Ishikawa (cell line): ENCODE results near the gene GABRG3.

ENCODE experiments used
- CEBPB ChIP-seq: IDR thresholded peaks from 2 replicates; pipeline ENCODE4 v1.6.1; 2012
- CREB1 ChIP-seq: IDR thresholded peaks from 2 replicates; pipeline ENCODE4 v1.6.1; 2012; ENCODE audit warnings: low read depth
- EP300 ChIP-seq: IDR thresholded peaks from 2 replicates; pipeline ENCODE4 v1.6.1; 2012; ENCODE audit warnings: borderline replicate concordance
- FOXM1 ChIP-seq: IDR thresholded peaks from 2 replicates; pipeline ENCODE4 v1.6.1; 2012; ENCODE audit warnings: low read depth, borderline replicate concordance
- NFIC ChIP-seq: IDR thresholded peaks from 2 replicates; pipeline ENCODE4 v1.6.1; 2012
- RAD21 ChIP-seq: IDR thresholded peaks from 2 replicates; pipeline ENCODE4 v1.6.1; 2012; ENCODE audit warnings: low read depth
- TAF1 ChIP-seq: IDR thresholded peaks from 2 replicates; pipeline ENCODE4 v1.6.1; 2012; ENCODE audit warnings: low read depth, mild to moderate bottlenecking
- TCF12 ChIP-seq: IDR thresholded peaks from 2 replicates; pipeline ENCODE4 v1.6.1; 2012; ENCODE audit warnings: low read depth
- YY1 ChIP-seq: IDR thresholded peaks from 2 replicates; pipeline ENCODE4 v1.6.1; 2012; ENCODE audit warnings: low read depth
- ZBTB7A ChIP-seq: IDR thresholded peaks from 2 replicates; pipeline ENCODE4 v1.6.1; 2012; ENCODE audit warnings: low read depth
- TF ChIP-seq, protein P1 (sequence below): IDR thresholded peaks from 2 replicates; pipeline ENCODE4 v1.6.1; 2012
- TF ChIP-seq, protein P2 (sequence below): IDR thresholded peaks from 2 replicates; pipeline ENCODE4 v1.6.1; 2012; ENCODE audit warnings: low read depth, mild to moderate bottlenecking
- TF ChIP-seq, protein P3 (sequence below): IDR thresholded peaks from 2 replicates; pipeline ENCODE4 v1.6.1; 2012

DNA sequence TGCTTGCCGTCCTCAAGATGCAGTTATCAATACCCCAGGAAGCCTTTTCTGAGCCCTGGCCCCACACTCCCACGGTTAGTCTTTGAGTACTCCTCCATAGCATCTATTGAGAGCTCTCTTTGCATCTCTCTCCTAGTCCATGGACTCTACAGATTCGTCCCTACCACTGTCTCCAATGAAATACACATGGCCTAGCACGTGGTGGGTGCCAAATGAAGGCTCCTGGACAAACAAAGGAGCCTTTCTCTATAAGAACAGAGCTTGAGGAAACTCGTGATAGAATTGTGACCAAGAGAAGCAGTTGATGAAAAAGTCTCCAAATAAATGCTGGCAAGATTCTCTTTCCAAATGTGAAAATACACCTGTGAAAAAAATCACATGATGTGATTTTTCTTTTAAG is 166.1 kb downstream of the GABRG3 start:
- TF ChIP-seq FOXM1 (no peak), ZBTB7A (no peak), TCF12 (no peak), YY1 (no peak), TAF1 (no peak), NFIC (no peak), RAD21 (no peak), CEBPB (no peak), CREB1 (no peak), EP300 (no peak)
- TF ChIP-seq, protein P1, sequence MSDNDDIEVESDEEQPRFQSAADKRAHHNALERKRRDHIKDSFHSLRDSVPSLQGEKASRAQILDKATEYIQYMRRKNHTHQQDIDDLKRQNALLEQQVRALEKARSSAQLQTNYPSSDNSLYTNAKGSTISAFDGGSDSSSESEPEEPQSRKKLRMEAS: no peak
- TF ChIP-seq, protein P2, sequence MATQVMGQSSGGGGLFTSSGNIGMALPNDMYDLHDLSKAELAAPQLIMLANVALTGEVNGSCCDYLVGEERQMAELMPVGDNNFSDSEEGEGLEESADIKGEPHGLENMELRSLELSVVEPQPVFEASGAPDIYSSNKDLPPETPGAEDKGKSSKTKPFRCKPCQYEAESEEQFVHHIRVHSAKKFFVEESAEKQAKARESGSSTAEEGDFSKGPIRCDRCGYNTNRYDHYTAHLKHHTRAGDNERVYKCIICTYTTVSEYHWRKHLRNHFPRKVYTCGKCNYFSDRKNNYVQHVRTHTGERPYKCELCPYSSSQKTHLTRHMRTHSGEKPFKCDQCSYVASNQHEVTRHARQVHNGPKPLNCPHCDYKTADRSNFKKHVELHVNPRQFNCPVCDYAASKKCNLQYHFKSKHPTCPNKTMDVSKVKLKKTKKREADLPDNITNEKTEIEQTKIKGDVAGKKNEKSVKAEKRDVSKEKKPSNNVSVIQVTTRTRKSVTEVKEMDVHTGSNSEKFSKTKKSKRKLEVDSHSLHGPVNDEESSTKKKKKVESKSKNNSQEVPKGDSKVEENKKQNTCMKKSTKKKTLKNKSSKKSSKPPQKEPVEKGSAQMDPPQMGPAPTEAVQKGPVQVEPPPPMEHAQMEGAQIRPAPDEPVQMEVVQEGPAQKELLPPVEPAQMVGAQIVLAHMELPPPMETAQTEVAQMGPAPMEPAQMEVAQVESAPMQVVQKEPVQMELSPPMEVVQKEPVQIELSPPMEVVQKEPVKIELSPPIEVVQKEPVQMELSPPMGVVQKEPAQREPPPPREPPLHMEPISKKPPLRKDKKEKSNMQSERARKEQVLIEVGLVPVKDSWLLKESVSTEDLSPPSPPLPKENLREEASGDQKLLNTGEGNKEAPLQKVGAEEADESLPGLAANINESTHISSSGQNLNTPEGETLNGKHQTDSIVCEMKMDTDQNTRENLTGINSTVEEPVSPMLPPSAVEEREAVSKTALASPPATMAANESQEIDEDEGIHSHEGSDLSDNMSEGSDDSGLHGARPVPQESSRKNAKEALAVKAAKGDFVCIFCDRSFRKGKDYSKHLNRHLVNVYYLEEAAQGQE: no peak
- TF ChIP-seq, protein P3, sequence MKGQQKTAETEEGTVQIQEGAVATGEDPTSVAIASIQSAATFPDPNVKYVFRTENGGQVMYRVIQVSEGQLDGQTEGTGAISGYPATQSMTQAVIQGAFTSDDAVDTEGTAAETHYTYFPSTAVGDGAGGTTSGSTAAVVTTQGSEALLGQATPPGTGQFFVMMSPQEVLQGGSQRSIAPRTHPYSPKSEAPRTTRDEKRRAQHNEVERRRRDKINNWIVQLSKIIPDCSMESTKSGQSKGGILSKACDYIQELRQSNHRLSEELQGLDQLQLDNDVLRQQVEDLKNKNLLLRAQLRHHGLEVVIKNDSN: no peak
